Measurements from ENCODE around the gene AHNAK.
A peak's percentile ranks its signal among the peaks of the same experiment; 100 is the strongest.
"Not testable (repeated sequence)": the region's sequence is repeated elsewhere in the genome, so short reads cannot be mapped to it uniquely, and the experiment has no call there.

AHNAK gene

GRCh38 chr11:62401811-62402210 lies 144.8 kb downstream of the AHNAK start:
- no peak for DNase-seq (ENCODE audit: low spot score)

- no peak for DNase-seq (ENCODE audit: low spot score)
Observed at GRCh38 chr11:62401356-62401755, 145.2 kb downstream of the AHNAK start.

GRCh38 chr11:62400760-62401159 lies 145.8 kb downstream of the AHNAK start:
- no peak for DNase-seq (ENCODE audit: low spot score)

- DNase-seq (ENCODE audit: low spot score): no peak
Observed at GRCh38 chr11:62400281-62400680, 146.3 kb downstream of the AHNAK start.

GRCh38 chr11:62399878-62400266 lies 146.7 kb downstream of the AHNAK start:
- DNase-seq (ENCODE audit: low spot score): no peak

GRCh38 chr11:62399172-62399877 lies 147.3 kb downstream of the AHNAK start:
- no peak for DNase-seq (ENCODE audit: low spot score)

GRCh38 chr11:62398011-62398994 lies 148.3 kb downstream of the AHNAK start:
- no peak for DNase-seq (ENCODE audit: low spot score)

GRCh38 chr11:62395885-62396551 lies 150.6 kb downstream of the AHNAK start:
- no peak for DNase-seq (ENCODE audit: low spot score)

- peak; percentile 72 for DNase-seq (ENCODE audit: low spot score)
Observed at GRCh38 chr11:62394825-62395538, 151.6 kb downstream of the AHNAK start.

- no peak for DNase-seq (ENCODE audit: low spot score)
Observed at GRCh38 chr11:62393735-62394134, 152.9 kb downstream of the AHNAK start.

GRCh38 chr11:62393061-62393611 lies 153.5 kb downstream of the AHNAK start:
- DNase-seq (ENCODE audit: low spot score): peak; percentile 47

- DNase-seq (ENCODE audit: low spot score): no peak
Observed at GRCh38 chr11:62392506-62392905, 154.1 kb downstream of the AHNAK start.

- no peak for DNase-seq (ENCODE audit: low spot score)
Observed at GRCh38 chr11:62391642-62392425, 154.8 kb downstream of the AHNAK start.

GRCh38 chr11:62390722-62391121 lies 155.9 kb downstream of the AHNAK start:
- no peak for DNase-seq (ENCODE audit: low spot score)

- DNase-seq (ENCODE audit: low spot score): no peak
Observed at GRCh38 chr11:62390237-62390636, 156.4 kb downstream of the AHNAK start.

GRCh38 chr11:62388999-62389398 lies 157.6 kb downstream of the AHNAK start:
- DNase-seq (ENCODE audit: low spot score): no peak

GRCh38 chr11:62387381-62387780 lies 159.2 kb downstream of the AHNAK start:
- no peak for DNase-seq (ENCODE audit: low spot score)

- DNase-seq (ENCODE audit: low spot score): not testable (repeated sequence)
Observed at GRCh38 chr11:62386083-62386482, 160.5 kb downstream of the AHNAK start.

GRCh38 chr11:62383822-62384221 lies 162.8 kb downstream of the AHNAK start:
- DNase-seq (ENCODE audit: low spot score): no peak
